Muscle layer of duodenum (tissue), 2 donors: Measurements from ENCODE around the gene CHCHD6.

Source experiments
- H3K27ac ChIP-seq: one replicate; pipeline ENCODE4 v1.7.0; 2013; ENCODE audit warnings: mild to moderate bottlenecking, low read length
- H3K27me3 ChIP-seq: one replicate; pipeline ENCODE4 v1.7.0; 2013; ENCODE audit warnings: low read depth, mild to moderate bottlenecking, control low read depth, low read length
- H3K36me3 ChIP-seq, 2 donors: one replicate each; pipeline ENCODE4 v1.7.0; 2013; ENCODE audit warnings: low read length in 2 of 2, control low read depth in 1 of 2, mild to moderate bottlenecking in 1 of 2; ENCODE audit not compliant: insufficient read depth in 2 of 2, control insufficient read depth in 1 of 2
- H3K4me1 ChIP-seq, 2 donors: one replicate each; pipeline ENCODE4 v1.7.0; 2013; ENCODE audit warnings: low read length in 2 of 2, mild to moderate bottlenecking in 2 of 2, control low read depth in 1 of 2, moderate library complexity in 1 of 2; ENCODE audit not compliant: insufficient read depth in 2 of 2, control insufficient read depth in 1 of 2
- H3K4me3 ChIP-seq, 2 donors: one replicate each; pipeline ENCODE4 v1.7.0; 2013; ENCODE audit warnings: low read length in 2 of 2, low read depth in 1 of 2, mild to moderate bottlenecking in 1 of 2
- H3K9me3 ChIP-seq, 2 donors: one replicate each; pipeline ENCODE4 v1.7.0; 2013; ENCODE audit warnings: low read length in 2 of 2, control low read depth in 1 of 2, mild to moderate bottlenecking in 1 of 2; ENCODE audit not compliant: control insufficient read depth in 1 of 2
- donor health status: healthy.

CHCHD6 gene

DNA sequence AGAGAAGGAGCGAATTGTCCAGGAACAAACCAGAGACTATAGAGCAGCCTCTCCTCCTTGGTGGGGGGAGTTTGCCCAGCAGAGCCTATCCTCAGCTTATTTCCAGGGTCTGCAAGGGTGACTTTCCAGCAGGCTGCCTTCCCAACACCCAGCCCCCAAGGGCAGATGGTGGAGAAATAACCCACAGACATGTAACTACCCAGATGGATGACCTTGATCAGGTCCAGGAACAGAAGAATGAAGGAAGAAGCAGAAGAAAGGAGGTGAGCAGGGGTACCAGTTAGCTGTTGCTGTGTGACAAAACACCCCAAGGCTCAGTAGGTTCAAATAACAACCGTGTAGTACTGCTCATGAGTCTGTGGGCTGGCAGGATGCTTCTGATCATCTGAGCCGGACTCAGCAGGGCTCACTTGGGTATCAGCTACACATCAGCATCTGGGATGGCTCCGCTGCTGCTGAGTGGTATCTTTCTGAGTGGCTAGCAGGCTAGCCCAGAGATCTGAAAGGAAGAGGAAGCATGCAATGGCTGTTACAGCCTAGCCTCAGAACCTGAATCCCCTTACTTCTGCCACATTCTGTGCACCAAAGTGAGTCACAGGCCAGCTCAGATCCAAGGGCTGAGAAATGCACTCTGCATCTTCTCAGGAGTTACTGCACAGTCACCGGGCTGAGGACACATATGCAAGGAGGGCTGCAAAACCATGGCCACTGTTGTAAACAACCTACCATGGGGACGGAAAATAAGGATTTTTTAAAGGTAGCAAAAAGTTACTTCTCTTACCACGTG is 26.9 kb upstream of the CHCHD6 start:
- Histone ChIP-seq H3K4me1 (peaks cover 0 to 6% of the 10 kb centered on the region in 2 donors), H3K27me3 (no peaks in the 10 kb centered on the region), H3K27ac (no peak overlapping the region), H3K9me3 (peaks cover 7 to 10% of the 10 kb centered on the region in 2 donors), H3K36me3 (no peaks in the 10 kb centered on the region), H3K4me3 (no peak overlapping the region)

DNA sequence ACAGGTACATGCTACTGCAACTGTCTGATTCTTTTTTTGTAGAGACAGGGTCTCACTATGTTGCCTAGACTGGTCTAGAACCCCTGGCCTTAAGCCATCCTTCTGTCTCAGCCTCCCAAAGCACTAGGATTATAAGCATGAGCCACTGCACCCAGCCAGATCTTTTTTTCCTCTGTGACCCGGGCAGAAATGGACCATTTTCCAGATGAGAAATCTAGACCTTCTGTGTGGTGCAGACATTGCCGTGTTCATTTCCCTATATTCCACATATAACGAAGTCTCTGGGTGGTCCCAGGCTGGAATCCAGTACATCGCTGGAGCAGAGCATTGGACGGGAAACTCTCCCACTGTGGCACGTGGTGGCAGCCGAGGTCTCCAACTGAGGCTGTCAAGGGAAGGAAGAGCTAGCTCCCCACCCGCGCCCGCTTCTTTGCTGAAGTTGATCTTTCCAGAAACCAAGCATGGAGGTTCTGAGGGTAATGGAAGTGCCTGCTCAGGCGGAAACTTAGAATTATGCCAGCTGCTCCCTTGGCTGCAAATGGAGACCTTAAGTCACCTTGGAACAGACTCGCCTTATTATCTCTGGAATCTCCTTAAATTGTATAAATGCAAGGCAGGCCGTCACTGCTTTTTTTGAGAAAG is 26.1 kb upstream of the CHCHD6 start:
- peaks cover 0 to 6% of the 10 kb centered on the region in 2 donors for H3K4me1 ChIP-seq
- no peaks in the 10 kb centered on the region for H3K27me3 ChIP-seq
- H3K27ac ChIP-seq: no peak overlapping the region
- H3K9me3 ChIP-seq: peaks cover 7 to 10% of the 10 kb centered on the region in 2 donors
- H3K4me3 ChIP-seq: no peak overlapping the region
- H3K36me3 ChIP-seq: no peaks in the 10 kb centered on the region

DNA sequence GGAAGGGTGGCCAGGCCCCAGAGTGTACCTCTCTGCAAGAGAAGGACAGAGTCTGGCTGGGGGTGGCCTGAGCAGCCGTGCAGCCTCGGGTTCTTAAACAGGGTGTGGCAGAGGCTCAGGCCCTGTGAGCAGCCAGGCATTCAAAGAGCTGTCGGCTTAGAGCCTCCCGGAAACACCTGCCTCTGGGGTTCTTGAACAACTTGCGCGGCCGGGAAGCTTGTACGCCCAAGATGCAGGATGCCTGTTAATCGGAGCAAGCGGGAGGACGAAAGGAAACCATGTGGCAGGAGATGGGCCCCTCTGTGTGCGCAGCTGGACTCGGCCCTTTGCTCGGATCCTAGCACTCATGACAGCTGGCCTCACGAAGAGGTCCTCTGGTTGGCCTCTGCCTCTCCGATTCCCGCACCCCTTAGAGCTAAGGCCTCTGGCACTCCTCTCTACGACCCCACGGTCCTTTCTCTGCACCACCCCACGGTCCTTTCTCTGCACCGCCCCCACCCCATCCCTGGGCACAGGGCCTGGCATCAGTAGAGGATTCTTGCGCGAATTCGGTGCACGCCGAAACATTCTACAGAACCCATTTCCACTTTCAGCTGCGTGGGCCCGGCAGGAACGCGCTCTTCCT is 25.2 kb upstream of the CHCHD6 start:
- Histone ChIP-seq H3K27me3 (no peaks in the 10 kb centered on the region), H3K9me3 (peaks cover 2 to 4% of the 10 kb centered on the region in 2 donors), H3K4me3 (no peak overlapping the region), H3K4me1 (peaks cover 0 to 6% of the 10 kb centered on the region in 2 donors), H3K27ac (no peak overlapping the region), H3K36me3 (no peaks in the 10 kb centered on the region)

DNA sequence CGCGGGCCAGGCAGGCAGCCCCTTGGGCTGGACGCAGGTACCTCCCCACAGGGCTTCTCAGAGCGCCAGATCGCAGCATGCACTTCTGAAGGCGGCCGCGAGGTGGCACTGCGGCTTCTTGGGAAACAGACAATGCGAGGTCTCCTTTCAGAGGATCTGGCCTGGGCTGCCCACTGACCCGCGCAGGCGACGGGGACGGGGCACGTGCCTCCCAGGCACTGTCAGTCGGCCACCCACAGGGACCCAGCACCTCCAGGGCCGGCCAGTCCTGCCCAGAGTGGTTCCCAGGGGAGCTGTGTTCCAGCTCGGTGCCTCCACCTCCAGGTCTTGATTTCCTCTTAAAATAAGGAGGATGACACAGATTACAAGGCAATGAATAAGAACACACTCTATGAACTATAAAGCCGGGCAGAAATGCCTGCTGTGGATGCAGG is 24.7 kb upstream of the CHCHD6 start:
- no peak overlapping the region for H3K27ac ChIP-seq
- H3K4me1 ChIP-seq: peaks cover 0 to 6% of the 10 kb centered on the region in 2 donors
- no peaks in the 10 kb centered on the region for H3K27me3 ChIP-seq
- H3K9me3 ChIP-seq: peaks cover 0 to 4% of the 10 kb centered on the region in 2 donors
- H3K4me3 ChIP-seq: no peak overlapping the region
- H3K36me3 ChIP-seq: no peaks in the 10 kb centered on the region

DNA sequence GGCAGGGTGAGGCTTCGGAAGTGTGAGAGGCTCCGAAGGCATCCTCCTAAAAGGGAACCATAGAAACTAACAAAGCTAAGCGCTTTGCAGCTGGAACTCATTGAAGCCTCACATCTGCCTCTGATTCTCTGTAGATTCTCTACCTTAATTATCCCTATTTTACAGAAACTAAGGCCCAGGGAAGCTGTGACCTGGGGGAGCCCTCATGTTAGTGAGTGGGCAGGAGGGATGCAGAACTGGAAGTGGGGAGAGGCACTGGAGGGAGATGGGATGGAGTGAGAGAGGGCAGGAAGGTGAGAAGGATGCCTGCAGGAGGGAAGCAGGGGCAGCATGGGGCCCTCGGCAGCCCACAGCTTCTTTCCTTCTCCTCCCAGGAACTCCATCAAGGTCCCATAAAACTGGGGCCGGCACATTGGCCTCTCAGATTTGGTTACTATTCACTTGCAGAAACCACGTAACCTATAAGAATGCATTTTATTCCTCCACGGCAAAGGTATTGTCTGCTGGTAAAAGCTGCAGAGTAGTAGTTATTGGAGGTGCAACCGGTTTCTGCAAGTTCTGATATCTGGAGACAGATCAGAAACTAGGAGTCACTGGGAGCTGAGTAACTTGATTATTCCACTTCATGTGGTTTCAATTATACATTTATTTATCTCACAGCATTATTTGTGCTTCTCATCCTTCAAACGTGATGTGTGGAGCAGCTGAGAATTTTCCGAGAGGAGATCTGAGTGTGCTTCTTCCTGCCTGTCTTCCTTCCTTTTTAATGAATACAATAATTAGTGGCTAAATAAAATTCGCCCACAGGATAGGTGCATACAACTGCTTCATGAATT is 24.0 kb upstream of the CHCHD6 start:
- H3K27me3 ChIP-seq: no peaks in the 10 kb centered on the region
- peaks cover 0 to 6% of the 10 kb centered on the region in 2 donors for H3K4me1 ChIP-seq
- no peak overlapping the region for H3K27ac ChIP-seq
- no peak overlapping the region for H3K4me3 ChIP-seq
- no peaks in the 10 kb centered on the region for H3K36me3 ChIP-seq
- H3K9me3 ChIP-seq: no peaks in the 10 kb centered on the region

DNA sequence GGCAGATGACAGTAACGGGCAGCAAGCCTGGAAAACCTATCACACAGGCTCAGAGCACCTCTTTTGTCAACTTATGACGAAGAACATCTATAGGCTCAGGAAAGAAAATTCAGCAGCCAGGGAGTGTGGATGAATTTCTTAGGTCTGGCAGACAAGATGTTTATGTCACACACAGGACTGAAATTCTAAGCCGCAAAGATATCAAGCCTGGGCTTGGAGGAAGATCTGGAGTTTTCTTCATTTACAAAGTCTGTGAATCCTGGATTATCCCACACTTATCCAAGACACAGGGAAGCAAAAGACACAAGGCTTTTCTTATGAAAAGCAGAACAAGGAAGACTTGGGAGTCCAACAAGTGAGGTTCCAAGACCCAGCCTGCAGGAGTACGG is 23.4 kb upstream of the CHCHD6 start:
- H3K4me3 ChIP-seq: no peak overlapping the region
- no peaks in the 10 kb centered on the region for H3K9me3 ChIP-seq
- no peak overlapping the region for H3K27ac ChIP-seq
- no peaks in the 10 kb centered on the region for H3K27me3 ChIP-seq
- peaks cover 0 to 6% of the 10 kb centered on the region in 2 donors for H3K4me1 ChIP-seq
- H3K36me3 ChIP-seq: no peaks in the 10 kb centered on the region

DNA sequence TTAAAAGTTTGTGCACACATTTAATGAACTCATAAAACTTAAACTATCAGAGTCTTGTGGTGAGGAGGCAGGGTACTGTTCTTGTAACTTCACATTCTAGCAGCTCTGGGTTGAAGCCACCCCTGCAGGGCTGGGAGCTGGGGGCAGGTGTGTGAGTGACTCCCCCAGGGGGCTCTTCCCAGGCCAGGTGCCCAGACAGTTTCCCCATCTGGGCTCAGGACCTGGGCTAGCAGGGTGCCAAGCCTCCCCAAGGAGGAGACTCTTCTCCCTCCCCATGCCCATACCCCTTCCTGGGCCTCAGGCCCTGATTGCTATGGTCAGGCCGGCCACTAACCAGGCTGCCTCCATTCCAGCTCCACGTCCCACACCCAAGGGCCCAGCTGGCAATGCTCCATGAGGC is 22.0 kb upstream of the CHCHD6 start:
- H3K27ac ChIP-seq: no peak overlapping the region
- peaks cover 0 to 6% of the 10 kb centered on the region in 2 donors for H3K4me1 ChIP-seq
- no peaks in the 10 kb centered on the region for H3K9me3 ChIP-seq
- no peaks in the 10 kb centered on the region for H3K27me3 ChIP-seq
- H3K36me3 ChIP-seq: no peaks in the 10 kb centered on the region
- H3K4me3 ChIP-seq: no peak overlapping the region

DNA sequence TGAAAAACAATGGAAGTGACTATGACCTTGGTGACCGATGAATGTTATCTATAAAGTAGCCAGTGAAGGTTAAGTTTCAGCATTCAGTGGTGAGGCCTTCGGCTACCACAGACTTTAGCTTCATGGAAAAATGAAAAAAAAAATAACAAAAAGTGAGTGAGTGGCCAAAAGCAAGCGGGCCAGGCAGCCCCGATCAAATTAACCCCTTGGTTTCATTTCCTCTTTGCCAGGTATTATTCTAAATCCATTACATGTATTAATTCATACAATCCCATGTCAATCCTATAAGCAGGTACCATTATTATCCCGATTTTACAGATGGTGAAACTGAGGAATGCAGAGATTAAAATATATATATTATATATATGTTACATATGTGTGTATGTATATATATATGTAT is 21.0 kb upstream of the CHCHD6 start:
- H3K27ac ChIP-seq: no peak overlapping the region
- peaks cover 0 to 6% of the 10 kb centered on the region in 2 donors for H3K4me1 ChIP-seq
- H3K36me3 ChIP-seq: no peaks in the 10 kb centered on the region
- no peaks in the 10 kb centered on the region for H3K27me3 ChIP-seq
- no peak overlapping the region for H3K4me3 ChIP-seq
- no peaks in the 10 kb centered on the region for H3K9me3 ChIP-seq

DNA sequence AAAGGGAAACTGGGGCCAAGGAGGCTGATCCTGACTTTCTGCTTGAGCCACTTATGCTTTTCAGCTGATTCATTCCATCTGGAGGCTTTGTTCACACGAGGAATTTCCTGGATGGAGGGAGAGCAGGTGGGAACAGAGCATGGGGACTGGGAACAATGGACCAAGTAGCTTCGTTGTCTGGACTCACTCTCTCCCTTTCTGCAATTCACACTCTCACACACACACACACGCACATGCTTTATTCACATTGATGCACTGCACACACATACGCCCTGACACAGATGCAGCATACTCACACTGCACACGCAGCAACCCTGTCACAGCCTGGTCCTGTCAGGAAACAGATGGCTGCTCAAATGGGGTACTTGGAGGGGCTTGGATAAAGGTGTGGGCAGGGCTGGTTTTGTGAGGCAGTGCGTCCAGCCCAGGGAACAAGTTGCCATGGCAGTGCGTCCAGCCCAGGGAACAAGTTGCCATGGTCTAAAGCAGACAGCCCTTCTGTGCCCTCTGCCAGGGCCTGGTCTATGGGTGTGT is 19.8 kb upstream of the CHCHD6 start:
- Histone ChIP-seq H3K4me1 (peaks cover 0 to 1% of the 10 kb centered on the region in 2 donors), H3K4me3 (no peak overlapping the region), H3K9me3 (no peaks in the 10 kb centered on the region), H3K36me3 (no peaks in the 10 kb centered on the region), H3K27me3 (no peaks in the 10 kb centered on the region), H3K27ac (no peak overlapping the region)

DNA sequence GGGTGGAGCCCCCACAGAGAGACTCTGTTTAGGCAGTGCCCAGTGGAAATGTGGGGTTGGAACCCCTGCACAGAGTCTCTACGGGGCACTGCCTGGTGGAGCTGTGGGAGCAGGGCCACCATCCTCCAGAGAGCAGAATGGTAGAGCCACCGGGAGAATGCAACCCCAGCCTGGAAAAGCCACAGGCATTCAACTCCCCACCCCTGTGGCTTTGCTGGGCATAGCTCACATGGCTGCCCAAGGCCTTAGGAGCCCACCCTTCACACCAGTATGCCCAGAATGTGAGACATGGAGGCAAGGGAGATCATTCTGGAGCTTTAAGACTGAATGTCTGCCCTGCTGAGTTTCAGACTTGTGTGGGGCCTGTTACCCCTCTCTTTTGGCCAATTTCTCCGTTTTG is 19.0 kb upstream of the CHCHD6 start:
- no peaks in the 10 kb centered on the region for H3K9me3 ChIP-seq

DNA sequence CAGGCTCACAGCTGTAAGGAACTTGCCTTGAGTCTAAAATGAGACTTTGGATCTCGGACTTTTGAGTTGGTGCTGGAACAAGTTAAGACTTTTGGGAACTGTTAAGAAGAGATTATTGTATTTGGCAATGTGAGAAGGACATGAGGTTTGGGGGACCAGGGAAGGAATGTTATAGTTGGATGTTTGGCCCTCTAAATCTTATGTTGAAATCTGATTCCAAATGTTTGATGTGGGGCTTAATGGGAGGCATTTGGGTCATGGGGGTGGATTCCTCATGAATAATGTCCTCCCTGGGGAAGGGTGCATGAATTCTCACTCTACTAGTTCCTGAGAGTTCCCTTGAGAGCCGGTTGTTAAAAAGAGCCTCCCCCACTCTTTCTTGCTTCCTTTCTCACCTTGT is 18.5 kb upstream of the CHCHD6 start:
- Histone ChIP-seq H3K4me3 (no peak overlapping the region), H3K4me1 (no peaks in the 10 kb centered on the region), H3K9me3 (no peaks in the 10 kb centered on the region), H3K27me3 (no peaks in the 10 kb centered on the region), H3K36me3 (no peaks in the 10 kb centered on the region), H3K27ac (no peak overlapping the region)

More for the DNA sequence above, 19.0 kb upstream of the CHCHD6 start:
- no peaks in the 10 kb centered on the region for H3K36me3 ChIP-seq
- no peaks in the 10 kb centered on the region for H3K27me3 ChIP-seq
- H3K4me1 ChIP-seq: no peaks in the 10 kb centered on the region
- no peak overlapping the region for H3K27ac ChIP-seq
- no peak overlapping the region for H3K4me3 ChIP-seq
